Type B pancreatic cell (in vitro differentiated cells): Measurements from ENCODE around the gene NUTF2. TPM values are rescaled to one million over a fixed set of nuclear protein-coding genes. Genes with fewer than 3 reads are reported as not detected.
"Not testable (repeated sequence)": the region's sequence is repeated elsewhere in the genome, so short reads cannot be mapped to it uniquely, and the experiment has no call there.

Experiments
- DNase-seq: peaks from one replicate; pipeline ENCODE4 v3.0.0; 2021; ENCODE audit warnings: mixed read lengths; ENCODE audit not compliant: unreplicated experiment; ENCODE audit errors: extremely low spot score
- H3K27ac Mint-ChIP-seq: 2 replicates; pipeline ENCODE4 v1.8.0; 2021; ENCODE audit warnings: mild to moderate bottlenecking, mixed read lengths
- H3K27me3 Mint-ChIP-seq: 2 replicates; pipeline ENCODE4 v1.8.0; 2021; ENCODE audit warnings: mixed read lengths
- H3K36me3 Mint-ChIP-seq: 2 replicates; pipeline ENCODE4 v1.8.0; 2021; ENCODE audit warnings: mixed read lengths
- H3K4me1 Mint-ChIP-seq: one replicate; pipeline ENCODE4 v1.8.0; 2021; ENCODE audit warnings: mixed read lengths; ENCODE audit not compliant: unreplicated experiment
- H3K4me3 Mint-ChIP-seq: 2 replicates; pipeline ENCODE4 v1.8.0; 2021; ENCODE audit warnings: mild to moderate bottlenecking, mixed read lengths
- H3K9me3 Mint-ChIP-seq: 2 replicates; pipeline ENCODE4 v1.8.0; 2021; ENCODE audit warnings: mixed read lengths
- CTCF ChIP-seq: fragments of 200-600 bp; sonication (generic); conservative IDR thresholded peaks from 2 replicates; pipeline ENCODE4 v1.5.0; 2021; ENCODE audit warnings: antibody characterized with exemption, mild to moderate bottlenecking
- total RNA-seq: library from RNA; stranded (reverse); gene quantifications from 2 replicates; pipeline ENCODE4 v1.2.1, GENCODE V29; 2021; ENCODE audit warnings: low replicate concordance

NUTF2 gene
- total RNA-seq, 1 donor from 2014 or later, result 144 TPM

GRCh38 chr16:67907397-67908180 is 60.9 kb downstream of the NUTF2 start:
- no peaks in the 10 kb centered on the region for H3K27me3 Mint-ChIP-seq
- peaks cover 4% of the 10 kb centered on the region for H3K36me3 Mint-ChIP-seq
- no peaks in the 10 kb centered on the region for H3K4me1 Mint-ChIP-seq
- H3K27ac Mint-ChIP-seq, result no peak overlapping the region
- TF ChIP-seq CTCF, result no peak
- H3K9me3 Mint-ChIP-seq, result no peaks in the 10 kb centered on the region
- DNase-seq, result no peak
- H3K4me3 Mint-ChIP-seq, result no peak overlapping the region

GRCh38 chr16:67909056-67909742 is 62.5 kb downstream of the NUTF2 start:
- no peaks in the 10 kb centered on the region for H3K4me1 Mint-ChIP-seq

GRCh38 chr16:67910158-67910557 is 63.4 kb downstream of the NUTF2 start:
- Mint-ChIP-seq H3K27me3 (no peaks in the 10 kb centered on the region), H3K36me3 (peaks cover 6% of the 10 kb centered on the region), H3K4me3 (no peak overlapping the region), H3K4me1 (no peaks in the 10 kb centered on the region), H3K9me3 (no peaks in the 10 kb centered on the region), H3K27ac (no peak overlapping the region)
- TF ChIP-seq CTCF, result no peak
- no peak for DNase-seq

More at GRCh38 chr16:67909056-67909742, 62.5 kb downstream of the NUTF2 start:
- TF ChIP-seq CTCF, result no peak
- DNase-seq, result no peak
- Mint-ChIP-seq H3K27me3 (no peaks in the 10 kb centered on the region), H3K27ac (no peak overlapping the region), H3K36me3 (peaks cover 8% of the 10 kb centered on the region), H3K9me3 (no peaks in the 10 kb centered on the region), H3K4me3 (no peak overlapping the region)

- peak overlapping the region; percentile 52 for H3K27ac Mint-ChIP-seq
- H3K9me3 Mint-ChIP-seq, result no peaks in the 10 kb centered on the region
- H3K27me3 Mint-ChIP-seq, result no peaks in the 10 kb centered on the region
These were observed 68.2 kb downstream of the NUTF2 start for GRCh38 chr16:67914758-67915495.

GRCh38 chr16:67915496-67915769 is 68.7 kb downstream of the NUTF2 start:
- DNase-seq, H3K36me3 Mint-ChIP-seq, H3K4me1 Mint-ChIP-seq, H3K9me3 Mint-ChIP-seq, H3K4me3 Mint-ChIP-seq, H3K27me3 Mint-ChIP-seq: not testable (repeated sequence)
- H3K27ac Mint-ChIP-seq, result peak overlapping the region; percentile 58

More at GRCh38 chr16:67914758-67915495, 68.2 kb downstream of the NUTF2 start:
- no peak for DNase-seq
- no peak overlapping the region for H3K4me3 Mint-ChIP-seq
- peaks cover 4% of the 10 kb centered on the region for H3K4me1 Mint-ChIP-seq
- peaks cover 4% of the 10 kb centered on the region for H3K36me3 Mint-ChIP-seq
- no peak for TF ChIP-seq CTCF
